PC-3 (cell line): Measurements from ENCODE around the gene NDUFA13. TPM values are rescaled to one million over a fixed set of nuclear protein-coding genes. Genes with fewer than 3 reads are reported as not detected.

Experiments used
- ATAC-seq: fragments of 200-7000 bp; cut with Tn5 transposase; 2 replicates; pipeline ENCODE4 v1.9.1; 2020; ENCODE audit warnings: mild to moderate bottlenecking, moderate library complexity
- BruUV-seq: library from RNA; stranded (reverse); fragments of 400-500 nt; replicated peaks from 2 replicates; lab custom pipeline; 2021; lab: Mats Ljungman, UMichigan
- CTCF ChIA-PET: fragments of 300-600 bp; sonication (Branson Sonifier 250); formaldehyde crosslinking; loops from one replicate; lab custom pipeline; 2022; ENCODE audit warnings: antibody characterized with exemption; lab: Charles Lee
- POLR2A ChIA-PET: fragments of 300-600 bp; sonication (Branson Sonifier 250); formaldehyde crosslinking; loops from one replicate; lab custom pipeline; 2022; ENCODE audit warnings: antibody characterized with exemption; ENCODE audit not compliant: unreplicated experiment; lab: Charles Lee
- DNase-seq: peaks from one replicate; pipeline ENCODE4 v3.0.0-alpha.2; 2015
- H2AFZ ChIP-seq: fragments of 300-600 bp; sonication (generic); 2 replicates; pipeline ENCODE4 v1.6.0; 2016; ENCODE audit warnings: antibody characterized with exemption, low read length
- H3F3A ChIP-seq: fragments of 300-600 bp; sonication (generic); one replicate; pipeline ENCODE4 v1.6.0; 2017; ENCODE audit warnings: antibody characterized with exemption, low read length, control low read depth, mild to moderate bottlenecking; ENCODE audit not compliant: unreplicated experiment
- H3K27ac ChIP-seq: fragments of 300-600 bp; sonication (generic); 2 replicates; pipeline ENCODE4 v1.5.1; 2016; ENCODE audit warnings: mild to moderate bottlenecking, low read length
- H3K27me3 ChIP-seq: fragments of 300-600 bp; sonication (generic); 2 replicates; pipeline ENCODE4 v1.6.1; 2016; ENCODE audit warnings: low read length, mixed read lengths
- H3K36me3 ChIP-seq: fragments of 300-600 bp; sonication (generic); 2 replicates; pipeline ENCODE4 v1.6.1; 2016; ENCODE audit warnings: low read depth, mixed run types, low read length, mixed read lengths
- H3K4me1 ChIP-seq: fragments of 300-600 bp; sonication (generic); 2 replicates; pipeline ENCODE4 v1.5.1; 2016; ENCODE audit warnings: low read length; ENCODE audit not compliant: insufficient read depth
- H3K4me2 ChIP-seq: fragments of 300-600 bp; sonication (generic); 2 replicates; pipeline ENCODE4 v1.6.0; 2016; ENCODE audit warnings: low read length
- H3K4me3 ChIP-seq: fragments of 300-600 bp; sonication (generic); 2 replicates; pipeline ENCODE4 v1.5.1; 2016; ENCODE audit warnings: mild to moderate bottlenecking, low read length, mixed read lengths
- H3K79me2 ChIP-seq: fragments of 300-600 bp; sonication (generic); 2 replicates; pipeline ENCODE4 v1.6.1; 2017; ENCODE audit warnings: low read length, mixed read lengths
- H3K9ac ChIP-seq: fragments of 300-600 bp; sonication (generic); 2 replicates; pipeline ENCODE4 v1.6.0; 2016; ENCODE audit warnings: mild to moderate bottlenecking, low read length
- H3K9me2 ChIP-seq: fragments of 300-600 bp; sonication (generic); replicated peaks from 2 replicates; pipeline ENCODE4 v1.6.1; 2016; ENCODE audit warnings: mixed run types, low read length, mixed read lengths
- H3K9me3 ChIP-seq: fragments of 300-600 bp; sonication (generic); 2 replicates; pipeline ENCODE4 v1.6.1; 2016; ENCODE audit warnings: low read length, mixed read lengths
- H4K20me1 ChIP-seq: fragments of 300-600 bp; sonication (generic); 2 replicates; pipeline ENCODE4 v1.6.1; 2016; ENCODE audit warnings: low read length, mixed read lengths
- CTCF ChIP-seq: fragments of 300-600 bp; sonication (generic); conservative IDR thresholded peaks from 2 replicates; pipeline ENCODE4 v1.5.1; 2017; ENCODE audit warnings: antibody characterized with exemption, low read depth, mild to moderate bottlenecking, low read length
- EZH2 ChIP-seq: fragments of 300-600 bp; sonication (generic); IDR thresholded peaks from one replicate; pipeline ENCODE4 v1.6.1; 2017; ENCODE audit warnings: antibody characterized with exemption, mild to moderate bottlenecking, low read length; ENCODE audit not compliant: unreplicated experiment
- EZH2phosphoT487 ChIP-seq: fragments of 300-600 bp; sonication (generic); IDR thresholded peaks from 2 replicates; pipeline ENCODE4 v1.6.1; 2018; ENCODE audit warnings: mild to moderate bottlenecking, antibody characterized with exemption, low read length, borderline replicate concordance
- intact Hi-C: fragments of 100-400 bp; cut with micrococcal nuclease; formaldehyde crosslinking; loops from 2 replicates; pipeline ENCODE4 v1.9.0; 2023
- total RNA-seq: library from RNA; depleted of rRNA; stranded (reverse); fragments of >200 nt; gene quantifications from 2 replicates; pipeline ENCODE4 v1.2.3, GENCODE V29; 2014

Gene NDUFA13
- total RNA-seq, 1 experiment from 2014 or later, result 481 TPM

- H3K79me2 ChIP-seq, result no peaks in the 10 kb centered on the region
- peaks cover 9% of the 10 kb centered on the region; the same call in 1 of the 2 replicates for H3K4me1 ChIP-seq
- H3K27me3 ChIP-seq, result no peaks in the 10 kb centered on the region
- no peak overlapping the region for H3K9ac ChIP-seq
- H3K36me3 ChIP-seq, result no peaks in the 10 kb centered on the region
- H3K9me3 ChIP-seq, result no peaks in the 10 kb centered on the region
- BruUV-seq, result no TSS peak
- DNase-seq, result no peak
- CTCF ChIA-PET, result no interaction called here
- POLR2A ChIA-PET, result no interaction called here
- TF ChIP-seq EZH2 (no peak), CTCF (no peak), EZH2phosphoT487 (no peak)
- intact Hi-C loops, result loop anchor here (10.0 kb wide), 1 partner anchor 416 kb away; no protein-coding TSS in a partner anchor
- no peaks in the 10 kb centered on the region for H4K20me1 ChIP-seq
- H2AFZ ChIP-seq, result no peak overlapping the region; the same call in 1 of the 2 replicates
- H3K4me3 ChIP-seq, result peak overlapping the region; percentile 59; the same call in 1 of the 2 replicates
- no peaks in the 10 kb centered on the region for H3K9me2 ChIP-seq
- peak overlapping the region; percentile 79; the same call in 1 of the 2 replicates for H3K4me2 ChIP-seq
- ATAC-seq, result no peak
- H3K27ac ChIP-seq, result no peak overlapping the region
- H3F3A ChIP-seq, result no peaks in the 10 kb centered on the region
Observed at GRCh38 chr19:19538785-19539166, 22.8 kb downstream of the NDUFA13 start.

GRCh38 chr19:19539698-19540063 is 23.7 kb downstream of the NDUFA13 start:
- no peak for TF ChIP-seq EZH2phosphoT487
- no peak for TF ChIP-seq CTCF
- no peak for TF ChIP-seq EZH2
- Histone ChIP-seq H3K27ac (no peak overlapping the region), H3K4me2 (no peak overlapping the region), H3K9ac (no peak overlapping the region), H3K4me1 (peaks cover 9% of the 10 kb centered on the region; the same call in 1 of the 2 replicates), H4K20me1 (no peaks in the 10 kb centered on the region), H3K9me2 (no peaks in the 10 kb centered on the region), H2AFZ (no peak overlapping the region), H3K79me2 (no peaks in the 10 kb centered on the region), H3K9me3 (no peaks in the 10 kb centered on the region), H3K4me3 (no peak overlapping the region), H3K36me3 (no peaks in the 10 kb centered on the region), H3K27me3 (no peaks in the 10 kb centered on the region), H3F3A (no peaks in the 10 kb centered on the region)
- BruUV-seq, result no TSS peak
- CTCF ChIA-PET, result no interaction called here
- ATAC-seq (no peak), DNase-seq (no peak)
- POLR2A ChIA-PET, result no interaction called here
- intact Hi-C loops, result loop anchor here (10.0 kb wide), 1 partner anchor 415 kb away; no protein-coding TSS in a partner anchor

GRCh38 chr19:19540064-19540714 is 24.2 kb downstream of the NDUFA13 start:
- no peaks in the 10 kb centered on the region for H3K9me3 ChIP-seq
- peak; percentile 50 for DNase-seq
- intact Hi-C loops, result no loop called here
- H3K4me3 ChIP-seq, result peak overlapping the region; percentile 68; the same call in 1 of the 2 replicates
- CTCF ChIA-PET, result no interaction called here
- H3K9ac ChIP-seq, result peak overlapping the region; percentile 41; the same call in 1 of the 2 replicates
- H4K20me1 ChIP-seq, result no peaks in the 10 kb centered on the region
- H3K27ac ChIP-seq, result no peak overlapping the region
- POLR2A ChIA-PET, result no interaction called here
- peak overlapping the region; percentile 86 for H3K4me2 ChIP-seq
- peaks cover 9% of the 10 kb centered on the region; the same call in 1 of the 2 replicates for H3K4me1 ChIP-seq
- no peaks in the 10 kb centered on the region for H3K9me2 ChIP-seq
- ATAC-seq, result peak; percentile 11
- peak overlapping the region; percentile 90 for H2AFZ ChIP-seq
- no TSS peak for BruUV-seq
- H3F3A ChIP-seq, result no peaks in the 10 kb centered on the region
- TF ChIP-seq EZH2 (no peak), EZH2phosphoT487 (no peak), CTCF (no peak)
- H3K79me2 ChIP-seq, result no peaks in the 10 kb centered on the region
- no peaks in the 10 kb centered on the region for H3K36me3 ChIP-seq
- H3K27me3 ChIP-seq, result no peaks in the 10 kb centered on the region
